GM19099 (cell line): ENCODE data around the gene RAP1GAP.

ENCODE experiments used
- POLR2A ChIP-seq: IDR thresholded peaks from 3 replicates; pipeline ENCODE4 v1.6.1; 2011; ENCODE audit warnings: low read depth; ENCODE audit not compliant: insufficient read length; ENCODE audit errors: extremely low read depth

The RAP1GAP gene

GRCh38 chr1:21605012-21605715 lies 64.0 kb downstream of the RAP1GAP start:
- no peak for TF ChIP-seq POLR2A

DNA sequence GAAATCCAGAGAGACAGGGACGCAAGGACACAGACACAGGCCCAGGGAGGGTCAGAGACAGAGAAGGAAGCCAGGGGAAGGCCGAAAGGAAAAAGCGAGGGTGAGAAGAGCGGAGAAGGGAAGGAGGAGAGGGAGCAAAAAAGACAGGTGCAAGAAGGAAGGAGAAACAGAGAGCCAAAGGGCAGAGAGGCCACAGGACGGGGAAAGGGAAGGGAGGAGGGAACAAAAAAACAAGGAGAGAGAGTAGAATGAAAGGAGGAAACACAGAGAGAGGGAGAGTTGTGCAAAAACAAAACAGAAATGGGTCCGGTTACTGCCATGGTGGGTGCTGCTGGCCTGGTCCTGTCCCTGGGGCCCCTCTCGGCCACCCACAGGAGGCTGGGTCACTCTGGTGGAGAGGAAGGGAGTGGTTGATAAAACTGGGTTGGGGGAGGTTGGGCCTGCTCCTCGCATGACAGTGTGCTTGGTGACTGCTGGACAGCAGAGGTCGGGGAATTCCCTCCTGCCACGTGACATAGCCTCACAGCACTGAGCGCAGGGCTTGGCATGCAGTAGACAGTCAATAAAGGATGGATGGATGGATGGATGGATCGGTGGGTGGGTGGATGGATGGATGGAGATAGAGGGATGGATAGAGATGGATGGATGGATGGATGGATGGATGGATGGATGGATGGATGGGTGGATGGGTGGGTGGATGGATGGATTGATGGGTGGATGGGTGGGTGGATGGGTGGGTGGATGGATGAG lies 64.8 kb downstream of the RAP1GAP start:
- no peak for TF ChIP-seq POLR2A

- no peak for TF ChIP-seq POLR2A
These were observed 65.7 kb downstream of the RAP1GAP start for GRCh38 chr1:21603177-21604138.

- no peak for TF ChIP-seq POLR2A
These were observed 67.7 kb downstream of the RAP1GAP start for GRCh38 chr1:21601278-21602048.

- no peak for TF ChIP-seq POLR2A
These were observed 69.8 kb downstream of the RAP1GAP start for GRCh38 chr1:21599402-21599801.

GRCh38 chr1:21598904-21599303 lies 70.3 kb downstream of the RAP1GAP start:
- no peak for TF ChIP-seq POLR2A

GRCh38 chr1:21598417-21598816 lies 70.7 kb downstream of the RAP1GAP start:
- TF ChIP-seq POLR2A, result no peak

- TF ChIP-seq POLR2A, result no peak
These were observed 71.4 kb downstream of the RAP1GAP start for GRCh38 chr1:21597753-21598152.

DNA sequence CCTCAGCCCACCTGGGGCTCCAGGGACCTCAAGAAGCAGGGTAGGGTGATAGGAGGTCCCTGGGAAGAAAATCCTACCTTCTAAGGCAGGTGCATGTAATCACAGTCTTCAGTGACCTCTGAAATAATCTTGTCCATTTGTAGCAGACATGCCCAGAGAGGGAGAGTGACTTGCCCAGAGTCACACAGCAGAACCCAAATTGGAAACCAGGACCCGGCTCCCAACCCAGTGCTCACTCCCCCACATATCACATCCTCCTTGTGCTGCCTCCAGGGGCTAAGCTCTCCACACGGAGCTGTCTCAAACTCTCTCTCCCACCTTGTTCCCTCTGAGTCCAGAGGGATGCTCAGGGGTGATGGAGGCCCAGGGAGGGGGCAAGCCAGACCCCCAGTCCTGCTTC lies 72.5 kb downstream of the RAP1GAP start:
- no peak for TF ChIP-seq POLR2A

- TF ChIP-seq POLR2A, result no peak
These were observed 73.0 kb downstream of the RAP1GAP start for GRCh38 chr1:21596174-21596573.

DNA sequence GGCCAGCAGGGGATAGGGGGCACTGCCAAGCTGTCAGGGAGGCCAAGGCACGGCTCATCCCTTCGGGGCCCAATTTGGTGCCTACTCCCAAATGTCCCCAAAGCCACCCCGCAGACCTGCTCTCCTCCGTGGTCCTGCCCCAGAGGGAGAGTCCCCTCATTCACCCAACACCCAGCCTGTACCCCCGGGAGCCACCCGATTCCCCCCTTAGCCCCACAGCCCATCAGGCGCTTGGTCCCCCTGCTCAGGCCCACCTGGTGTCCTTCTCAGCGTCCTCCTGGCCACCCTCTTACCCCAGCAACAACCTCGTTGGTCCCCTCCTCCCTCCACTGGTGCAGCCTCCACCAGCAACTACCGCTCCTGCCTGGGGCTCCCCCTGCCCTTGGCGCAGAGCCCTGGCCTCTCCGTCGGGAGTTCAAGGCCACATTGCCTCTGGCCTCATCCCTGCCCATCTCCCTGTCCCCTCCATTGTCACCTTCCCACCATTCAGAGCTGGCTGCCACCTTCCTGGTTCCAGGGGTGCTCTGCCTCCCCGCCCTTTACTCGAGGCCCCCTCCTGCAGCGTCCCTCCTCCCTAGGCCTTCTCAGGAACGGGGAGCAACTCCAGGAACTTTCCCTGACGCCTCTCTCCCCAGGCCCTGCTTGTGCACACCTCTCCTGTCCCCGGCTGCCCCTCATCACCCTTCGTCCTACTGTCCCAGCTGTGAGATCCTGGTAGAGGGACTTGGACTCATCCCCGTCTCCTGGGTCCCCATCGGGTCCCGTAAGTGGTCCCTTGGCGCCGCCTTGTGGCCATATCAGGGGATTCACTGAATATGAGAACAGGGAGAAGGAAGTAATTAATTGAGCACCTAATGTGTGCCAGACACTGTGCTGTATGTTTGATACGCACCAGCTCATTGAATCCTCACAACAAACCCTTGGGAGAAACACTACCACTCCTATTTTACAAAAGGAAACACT lies 73.9 kb downstream of the RAP1GAP start:
- no peak for TF ChIP-seq POLR2A

DNA sequence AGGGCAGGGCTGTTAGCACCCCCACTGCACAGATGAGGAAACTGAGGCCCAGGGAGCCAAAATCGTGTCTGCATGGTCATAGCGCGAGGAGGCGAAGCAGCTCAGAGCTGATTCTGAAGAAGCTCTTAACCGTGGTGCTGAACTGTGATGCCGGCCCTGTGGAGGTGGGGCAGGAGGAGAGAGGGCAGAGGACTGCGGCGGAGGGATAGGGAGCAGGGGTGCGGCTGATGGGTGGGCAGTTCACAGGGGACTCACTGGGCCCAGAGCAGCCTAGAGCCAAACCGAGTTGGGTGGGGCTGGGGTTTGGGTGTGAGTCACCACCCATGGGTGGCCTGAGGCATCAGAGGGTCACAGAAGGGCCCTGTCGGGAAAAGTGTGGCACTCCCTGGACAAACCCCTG lies 74.7 kb downstream of the RAP1GAP start:
- no peak for TF ChIP-seq POLR2A

GRCh38 chr1:21593231-21593630 lies 75.9 kb downstream of the RAP1GAP start:
- no peak for TF ChIP-seq POLR2A
